SKM-1 (cell line): ENCODE measurements around the gene TREML4.
"Not testable (repeated sequence)": the region's sequence is repeated elsewhere in the genome, so short reads cannot be mapped to it uniquely, and the experiment has no call there.

ENCODE experiments used
- DNase-seq: peaks from one replicate; lab custom pipeline; 2025; ENCODE audit not compliant: unreplicated experiment; lab: John Stamatoyannopoulos, UW

The TREML4 gene

GRCh38 chr6:41228096-41228495, at the start of gene TREML4:
Gene TREML4 (plus strand): TSS chr6:41228349. CDS start chr6:41228428, 79 bp downstream.
- no peak for DNase-seq

DNA sequence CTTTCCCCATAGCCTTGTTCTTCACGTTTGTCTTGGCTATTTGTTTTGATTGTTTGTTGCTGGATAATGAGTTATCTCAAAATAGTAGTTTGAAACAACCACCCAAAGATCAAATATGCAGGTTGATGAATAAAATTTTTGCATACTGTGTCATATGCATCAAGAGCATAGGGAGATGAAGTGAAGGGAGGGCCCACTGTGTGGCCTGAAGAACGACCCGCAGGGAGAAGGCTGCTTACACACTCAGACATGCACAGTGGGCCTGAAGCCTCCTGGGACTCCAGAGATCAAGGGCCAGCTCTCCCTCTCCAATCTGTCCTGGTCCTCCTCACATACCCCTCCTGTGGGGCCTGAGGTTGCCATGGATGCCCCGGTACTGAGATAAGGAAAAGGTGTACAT, 49.0 kb upstream of the TREML4 start:
- DNase-seq: no peak

DNA sequence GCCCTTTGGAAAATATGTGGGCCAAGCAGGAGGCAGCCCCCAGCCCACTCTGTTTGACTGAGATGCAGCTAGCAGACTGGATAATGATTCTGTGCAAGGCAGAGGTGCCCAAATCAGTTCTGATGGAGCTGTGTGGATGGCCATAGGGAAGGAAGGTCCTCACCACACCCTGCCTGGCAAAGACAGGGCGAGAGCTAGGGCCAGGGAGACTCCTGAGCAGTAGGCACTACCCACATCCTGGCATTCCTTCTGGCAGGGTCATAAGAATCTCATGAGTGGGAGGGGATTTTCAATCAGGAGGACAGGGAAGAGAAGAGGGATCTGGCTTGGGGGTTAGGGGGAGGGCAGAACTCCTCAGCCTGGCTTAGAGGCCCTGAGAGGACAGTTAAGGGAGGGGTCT, 46.6 kb upstream of the TREML4 start:
- no peak for DNase-seq

GRCh38 chr6:41182069-41183034, 45.8 kb upstream of the TREML4 start:
- DNase-seq: peak; percentile 98

- DNase-seq: no peak
Measured at GRCh38 chr6:41184761-41185160, 43.4 kb upstream of the TREML4 start.

DNA sequence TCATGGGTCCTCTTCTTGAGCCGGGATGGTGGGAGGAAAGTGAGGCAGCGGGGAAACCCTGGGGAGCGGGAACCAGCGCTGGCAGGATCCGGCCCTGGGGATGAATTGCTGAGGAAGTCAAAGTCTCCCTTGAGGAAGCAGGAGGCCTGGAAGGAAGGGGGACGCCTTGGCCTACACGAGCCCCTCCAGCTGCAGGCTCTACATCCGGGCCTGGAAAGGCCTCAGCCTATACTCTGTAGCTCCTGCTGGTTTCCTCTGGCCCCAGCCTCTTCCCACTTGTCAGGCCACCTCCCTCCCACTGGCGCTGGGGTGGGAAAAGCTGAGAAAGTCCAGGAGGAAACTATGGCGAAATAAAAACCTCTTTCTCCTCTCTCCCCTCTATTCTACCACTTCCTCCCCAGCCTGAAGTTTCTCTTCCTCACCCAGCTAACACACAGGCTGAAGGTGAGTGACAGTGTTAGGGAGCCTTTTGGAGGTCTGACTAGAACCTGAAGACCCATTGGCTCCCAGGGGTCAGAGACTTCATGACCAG, 42.1 kb upstream of the TREML4 start:
- DNase-seq: no peak

DNA sequence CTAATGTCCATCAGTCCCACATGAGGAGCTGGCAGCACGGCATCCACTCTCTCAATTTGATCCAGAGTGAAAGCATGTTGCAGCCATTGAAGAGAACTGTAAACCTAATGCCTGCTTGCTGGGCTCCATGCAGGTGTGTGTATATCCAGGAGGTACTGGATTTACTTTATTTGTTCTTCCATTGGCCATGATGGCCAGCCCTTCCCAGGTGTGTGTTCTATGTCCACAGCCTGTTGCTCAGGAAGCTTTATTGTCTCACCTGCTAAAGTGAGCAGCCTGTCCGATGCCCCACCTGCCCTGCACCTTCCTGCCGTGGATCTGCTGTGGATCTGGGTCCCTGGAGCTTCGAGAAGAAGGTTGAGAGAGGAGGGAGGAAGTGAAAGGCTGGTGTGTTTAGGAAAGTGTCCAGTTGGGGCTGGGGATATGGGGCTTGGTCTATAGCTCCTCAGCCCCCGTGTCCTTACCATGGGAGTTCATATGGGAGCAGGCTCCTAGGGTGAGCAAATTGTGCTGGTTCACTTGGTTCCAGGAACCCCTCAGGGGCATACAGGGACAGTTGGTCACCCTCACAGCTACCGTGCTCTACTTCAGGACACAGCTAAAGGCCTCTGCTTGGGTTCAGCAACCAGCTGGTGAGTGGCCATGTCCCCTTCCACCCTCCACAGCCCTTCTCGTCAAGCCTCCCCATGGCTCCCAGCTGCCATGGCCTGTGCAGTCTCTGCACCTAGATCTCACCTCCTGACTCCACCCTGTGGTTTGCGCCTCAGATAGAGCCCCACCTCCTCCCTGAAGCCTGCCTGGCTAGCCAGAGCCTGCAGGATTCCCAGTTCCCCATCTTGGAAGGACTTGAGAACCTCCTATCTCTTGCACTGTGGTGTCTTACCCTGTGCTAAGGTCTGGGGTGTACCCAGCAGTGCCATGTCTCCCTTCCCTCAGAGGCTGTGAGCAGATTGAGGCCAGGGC, 39.9 kb upstream of the TREML4 start:
- no peak for DNase-seq

- not testable (repeated sequence) for DNase-seq
Measured at GRCh38 chr6:41189046-41189445, 39.1 kb upstream of the TREML4 start.

GRCh38 chr6:41189967-41190366, 38.2 kb upstream of the TREML4 start:
- DNase-seq: no peak

GRCh38 chr6:41190791-41191190, 37.4 kb upstream of the TREML4 start:
- no peak for DNase-seq

GRCh38 chr6:41191569-41191968, 36.6 kb upstream of the TREML4 start:
- DNase-seq: no peak

DNA sequence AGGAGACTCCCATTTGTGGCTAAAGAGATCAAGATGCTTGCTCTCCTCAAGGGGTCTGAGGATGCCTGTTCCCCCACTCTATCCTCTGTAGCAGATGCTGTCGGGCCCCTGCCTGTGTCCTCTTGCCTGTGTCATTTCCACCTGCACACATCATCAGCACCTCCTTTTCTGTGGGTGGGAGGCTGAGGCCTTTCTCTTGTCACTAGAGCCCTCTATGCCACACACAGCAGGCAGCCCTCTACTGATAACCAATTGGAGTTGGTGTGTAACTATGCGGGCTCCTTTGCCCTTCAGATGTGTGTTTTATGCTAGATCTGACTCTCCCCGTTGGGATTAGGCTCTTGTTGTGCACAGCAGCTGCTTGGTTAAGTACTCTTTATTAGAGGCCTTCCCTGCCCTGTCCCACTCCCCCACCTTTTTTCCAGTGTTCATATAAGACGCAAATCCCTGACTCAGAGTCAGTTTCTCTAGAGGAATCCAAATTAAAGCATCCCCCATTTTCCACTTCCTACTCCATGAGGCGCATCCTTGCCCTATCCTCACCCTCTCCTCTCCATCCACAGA, 34.9 kb upstream of the TREML4 start:
- no peak for DNase-seq

- no peak for DNase-seq
Measured at GRCh38 chr6:41193884-41194283, 34.3 kb upstream of the TREML4 start.

GRCh38 chr6:41194386-41194785, 33.8 kb upstream of the TREML4 start:
- no peak for DNase-seq

DNA sequence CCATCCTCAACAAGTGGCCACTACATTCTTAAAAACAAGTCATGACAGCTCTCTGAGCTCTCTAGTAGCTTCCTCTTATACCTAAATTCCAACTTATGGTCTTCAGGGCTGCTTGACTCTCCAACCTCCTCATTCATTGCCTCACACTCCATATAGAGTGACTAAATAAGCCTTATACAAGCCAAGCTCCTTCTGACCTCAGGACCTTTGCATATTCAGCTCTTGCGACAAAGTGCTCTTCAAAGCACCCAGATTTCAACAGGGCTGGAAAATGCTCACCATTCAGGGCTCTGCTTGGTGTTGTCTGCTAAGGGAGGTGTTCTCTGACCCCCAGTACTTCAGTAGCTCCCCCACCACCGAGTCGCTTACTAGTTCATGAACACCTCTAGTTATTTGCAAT, 30.9 kb upstream of the TREML4 start:
- DNase-seq: no peak

- DNase-seq: no peak
Measured at GRCh38 chr6:41199552-41200246, 28.4 kb upstream of the TREML4 start.

GRCh38 chr6:41200296-41200900, 27.8 kb upstream of the TREML4 start:
- DNase-seq: peak; percentile 94

DNA sequence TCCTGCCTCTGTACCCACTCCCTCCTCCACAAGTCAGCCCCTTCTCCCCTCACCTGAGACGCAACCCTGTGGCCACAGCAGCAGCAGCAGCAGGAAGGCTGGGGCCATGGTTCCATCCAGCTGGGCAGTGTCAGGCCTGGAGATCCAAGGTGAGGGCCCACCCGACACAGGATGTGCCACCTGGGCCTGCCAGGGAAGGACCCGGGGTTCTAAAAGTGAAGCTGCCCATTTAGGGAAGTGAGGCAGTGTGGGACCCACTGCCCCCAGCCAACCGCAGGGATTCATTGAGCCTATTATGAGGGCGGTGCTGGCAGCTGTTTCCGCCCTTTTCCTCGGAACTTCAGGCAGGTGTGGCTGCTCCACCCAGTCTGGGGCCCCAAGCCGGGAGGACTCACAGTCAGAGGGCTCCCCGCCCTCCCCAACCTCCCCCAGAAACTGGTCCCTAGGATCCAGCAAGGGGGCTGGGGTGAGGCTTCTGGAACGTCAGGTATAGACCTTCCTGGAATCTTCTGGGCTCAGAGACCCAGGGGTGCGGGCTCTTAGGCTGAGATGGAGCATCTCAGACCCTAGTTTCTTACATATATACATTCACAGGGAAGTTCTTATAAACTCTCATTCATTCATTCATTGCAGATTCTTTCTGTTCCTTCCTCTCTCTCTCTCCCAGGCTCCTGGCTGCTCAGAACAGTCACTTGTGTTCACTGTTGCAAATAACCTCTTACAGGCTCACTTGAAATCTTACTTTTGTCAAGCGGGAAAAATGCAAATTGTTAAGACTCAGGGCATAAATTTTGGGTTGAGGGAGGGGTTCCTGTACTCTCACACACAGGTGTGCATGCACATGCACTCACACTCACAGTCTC, 27.0 kb upstream of the TREML4 start, which contains the start of gene TREML2:
TSS of gene TREML2 (minus strand) at position 249 of the 863 bp plus-strand sequence. CDS start at position 108, 141 bp downstream.
- DNase-seq: no peak

DNA sequence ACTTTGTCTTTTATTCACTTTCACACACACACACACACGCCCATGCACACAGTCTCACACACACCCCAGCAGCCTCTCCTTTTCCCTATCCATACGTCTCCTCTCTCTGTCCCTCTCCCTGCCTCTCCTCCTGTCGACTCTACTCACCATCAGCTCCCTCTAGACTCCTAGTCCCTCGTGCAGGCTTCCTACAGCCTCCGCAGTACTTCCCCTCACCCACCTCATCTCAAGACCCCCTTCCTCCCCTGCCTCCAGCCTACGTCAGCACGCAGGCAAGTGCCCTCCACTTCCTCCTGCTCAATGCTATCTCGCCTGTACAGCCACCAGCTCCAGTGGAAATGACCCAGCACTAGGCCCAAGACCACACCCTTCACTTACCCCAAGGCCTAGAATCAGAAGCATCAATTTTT, 26.4 kb upstream of the TREML4 start:
- DNase-seq: no peak
